AML-193 (cell line): Measurements from ENCODE around the gene SEBOX.
A peak's percentile ranks its signal among the peaks of the same experiment; 100 is the strongest.
"Not testable (repeated sequence)": the region's sequence is repeated elsewhere in the genome, so short reads cannot be mapped to it uniquely, and the experiment has no call there.

Experiments
- DNase-seq, 2 experiments: peaks; one replicate each; lab custom pipeline; 2025; lab: John Stamatoyannopoulos, UW

SEBOX gene

DNA sequence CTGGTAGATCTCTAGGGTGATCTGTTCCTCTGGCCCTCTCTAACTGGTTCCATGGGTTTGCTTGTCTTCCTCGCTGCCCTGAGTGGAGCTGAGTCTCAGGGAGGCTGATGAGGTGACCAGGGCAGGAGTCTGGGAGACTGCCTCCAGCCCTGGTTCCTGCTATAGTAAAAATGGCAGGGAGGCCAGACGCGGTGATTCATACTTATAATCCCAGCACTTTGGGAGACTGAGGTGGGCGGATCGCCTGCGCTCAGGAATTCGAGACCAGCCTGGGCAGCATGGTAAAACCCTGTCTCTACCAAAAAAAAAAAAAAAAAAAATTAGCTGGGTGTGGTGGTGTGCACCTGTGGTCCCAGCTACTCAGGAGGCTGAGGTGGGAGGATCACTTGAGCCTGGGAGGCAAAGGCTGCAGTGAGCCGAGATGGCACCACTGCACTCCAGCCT lies 26.2 kb downstream of the SEBOX start:
- not testable (repeated sequence) for DNase-seq

GRCh38 chr17:28338056-28338768 lies 26.8 kb downstream of the SEBOX start:
- DNase-seq: no peak

DNA sequence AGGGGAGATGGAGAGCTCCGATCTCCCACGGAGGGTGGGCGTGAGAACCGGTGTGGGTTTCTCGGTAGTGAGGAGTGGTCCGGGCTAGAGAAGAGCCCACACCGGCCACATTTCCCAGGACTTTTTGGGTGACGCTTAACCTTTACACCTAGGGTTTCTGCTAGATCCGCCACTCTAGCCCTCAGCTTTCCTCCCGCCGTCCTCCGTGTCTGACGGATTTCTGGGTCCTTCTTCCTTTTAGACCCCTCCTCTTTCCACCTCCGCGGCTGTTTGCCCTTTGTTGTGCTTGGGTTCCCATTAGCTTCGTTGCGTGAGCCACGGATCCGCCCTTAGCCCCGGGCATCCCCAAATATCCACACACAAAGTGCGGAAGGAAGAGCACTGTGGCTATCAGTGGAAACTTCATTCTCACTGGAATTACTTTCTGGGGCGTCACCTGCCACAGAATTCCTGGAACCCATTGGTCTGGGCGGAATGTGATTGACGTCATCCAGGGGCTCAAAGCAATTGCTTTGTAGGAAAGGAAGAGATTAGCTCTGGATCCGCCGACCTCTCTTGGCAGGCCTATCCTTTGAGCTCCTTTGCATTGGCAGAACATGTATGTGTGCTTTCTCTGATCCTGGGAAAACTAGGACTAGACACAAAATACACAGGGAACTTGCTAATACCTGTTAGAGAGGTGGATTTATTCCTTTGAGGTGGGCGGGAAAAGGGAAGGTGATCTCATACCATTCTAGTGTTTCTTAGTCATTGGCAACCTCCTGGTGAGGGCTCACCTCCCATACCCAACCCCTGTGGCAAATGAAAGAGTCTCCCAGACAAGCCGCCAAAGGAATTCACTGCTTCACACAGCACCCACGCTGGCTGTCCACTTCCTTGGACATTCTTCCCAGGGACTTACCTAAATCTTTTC lies 28.8 kb downstream of the SEBOX start:
- DNase-seq: no peak

DNA sequence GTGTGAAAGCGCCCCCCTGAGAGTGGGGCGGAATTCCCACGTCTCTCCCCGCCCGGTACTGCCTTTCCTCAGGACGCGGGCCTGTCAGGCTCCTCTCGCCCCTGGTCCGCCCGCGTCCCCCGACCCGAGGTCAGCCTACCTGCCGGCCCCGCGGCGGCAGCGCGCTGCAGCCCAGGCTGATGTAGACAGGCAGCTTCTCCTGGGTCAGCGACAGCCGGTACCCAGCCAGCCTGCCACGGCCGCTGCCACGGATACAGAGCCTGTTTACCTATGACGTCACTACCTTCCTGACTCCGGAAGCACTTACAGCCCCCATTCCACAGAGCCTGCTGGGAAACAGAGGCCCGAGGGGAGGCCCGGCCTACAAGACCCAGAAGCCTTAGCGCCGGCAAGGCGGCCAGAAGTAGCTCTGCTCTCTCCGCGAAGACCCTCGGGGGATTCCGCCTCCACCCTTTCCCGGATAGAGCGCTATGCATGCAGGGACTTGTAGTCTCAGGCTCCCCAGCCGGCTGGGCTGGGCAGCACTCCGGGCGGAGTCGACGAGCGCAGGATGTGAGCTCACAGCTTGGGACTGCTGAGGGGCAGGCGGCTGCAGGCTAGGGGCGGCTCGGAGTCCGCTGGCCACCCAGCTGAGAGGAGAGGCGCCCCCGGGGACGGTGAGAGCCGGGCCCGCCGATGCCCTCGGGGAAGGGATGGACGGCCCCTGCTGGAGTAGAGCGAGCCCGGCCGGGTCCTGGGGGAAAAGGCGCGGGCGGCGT lies 29.6 kb downstream of the SEBOX start, which contains the start of the genes IFT20 and TNFAIP1:
Gene IFT20 (minus strand): TSS at position 272 of the 758 bp plus-strand sequence. CDS start 3,487 bp downstream, outside the sequence.
Gene TNFAIP1 (plus strand): TSS at position 561 of the 758 bp plus-strand sequence. CDS start 3,761 bp downstream, outside the sequence.
- DNase-seq: peak; percentile 100

- DNase-seq: no peak
Observed at GRCh38 chr17:28334666-28335200, 30.3 kb downstream of the SEBOX start.

DNA sequence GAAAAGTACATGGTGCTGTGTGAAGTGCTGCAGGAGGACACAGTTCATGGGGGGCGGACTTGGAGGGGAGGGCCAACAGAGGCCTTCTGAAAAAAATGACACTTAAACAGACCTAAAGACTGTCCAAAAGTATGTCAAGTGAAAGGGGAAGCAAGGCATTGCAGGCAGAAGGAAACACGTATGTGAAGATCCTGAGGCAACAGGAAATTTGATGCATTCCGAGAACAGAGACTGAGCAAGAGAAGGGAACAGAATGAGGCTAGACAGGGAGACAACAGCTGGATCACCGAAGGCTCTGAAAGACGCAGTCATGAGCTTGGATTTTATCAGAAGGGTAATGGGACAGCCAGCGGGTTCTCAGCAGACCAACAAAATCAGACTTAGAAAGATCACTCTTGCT lies 30.8 kb downstream of the SEBOX start:
- peak; percentile 61 to 68 for DNase-seq

GRCh38 chr17:28333083-28333746 lies 31.8 kb downstream of the SEBOX start:
- DNase-seq: no peak

GRCh38 chr17:28331891-28332420 lies 33.0 kb downstream of the SEBOX start:
- no peak for DNase-seq

DNA sequence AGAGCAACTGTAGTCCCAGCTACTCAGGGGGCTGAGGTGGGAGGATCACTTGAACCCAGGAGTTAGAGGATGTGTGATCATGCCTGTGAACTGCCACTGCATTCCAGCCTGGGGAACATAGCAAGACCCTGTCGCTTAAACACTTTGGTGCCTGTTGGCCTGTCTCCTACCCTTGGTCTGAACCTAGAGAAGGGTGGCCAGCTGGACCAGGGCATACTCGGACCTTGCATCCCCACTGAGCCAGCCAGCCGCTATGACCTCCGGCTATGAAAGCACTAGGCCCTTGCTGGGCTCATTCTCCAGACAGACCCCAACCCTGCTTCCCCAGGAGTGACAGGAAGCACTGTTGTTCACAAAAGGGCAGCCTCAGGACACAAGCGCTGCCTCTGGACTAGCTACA lies 34.3 kb downstream of the SEBOX start:
- no peak for DNase-seq

DNA sequence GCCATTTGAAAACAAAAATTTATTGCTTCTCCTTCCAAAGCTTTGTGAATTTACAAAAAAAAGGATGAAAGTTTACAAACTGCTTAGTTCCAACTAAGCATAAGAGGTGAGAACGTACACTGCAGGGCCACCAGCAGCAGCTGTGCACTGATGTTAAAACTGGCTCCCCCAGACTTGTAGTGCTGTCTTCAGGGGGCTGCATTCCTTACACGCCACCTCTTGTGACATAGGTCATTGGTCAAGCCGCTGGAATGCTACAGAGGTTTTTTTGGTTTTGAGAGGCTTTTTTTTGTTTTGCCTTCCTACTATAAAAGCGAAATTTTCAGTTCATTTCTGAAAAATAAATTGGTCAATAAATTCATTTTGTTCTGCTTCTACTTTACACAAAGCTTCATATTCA lies 36.7 kb downstream of the SEBOX start:
- DNase-seq: no peak

DNA sequence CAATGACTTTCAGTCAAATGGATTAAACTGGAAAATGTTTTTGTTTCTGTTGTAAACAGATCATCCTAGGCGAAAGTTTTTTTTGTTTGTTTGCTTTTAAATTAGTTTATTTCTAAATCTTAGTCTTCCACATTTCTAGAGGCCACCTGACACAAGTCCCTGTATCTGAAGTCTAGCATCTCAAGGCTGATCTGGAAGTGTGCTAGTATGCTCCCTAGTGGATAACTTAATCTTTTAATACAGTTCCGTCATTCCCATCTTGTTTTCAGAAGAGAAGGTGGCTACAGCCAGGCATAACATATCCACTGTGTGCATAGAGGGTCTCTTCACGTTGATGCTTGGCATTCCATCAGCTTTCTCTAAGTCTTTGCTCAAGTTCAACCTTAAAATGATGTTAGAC lies 37.3 kb downstream of the SEBOX start:
- DNase-seq: no peak

GRCh38 chr17:28327031-28327607 lies 37.9 kb downstream of the SEBOX start:
- DNase-seq: no peak

DNA sequence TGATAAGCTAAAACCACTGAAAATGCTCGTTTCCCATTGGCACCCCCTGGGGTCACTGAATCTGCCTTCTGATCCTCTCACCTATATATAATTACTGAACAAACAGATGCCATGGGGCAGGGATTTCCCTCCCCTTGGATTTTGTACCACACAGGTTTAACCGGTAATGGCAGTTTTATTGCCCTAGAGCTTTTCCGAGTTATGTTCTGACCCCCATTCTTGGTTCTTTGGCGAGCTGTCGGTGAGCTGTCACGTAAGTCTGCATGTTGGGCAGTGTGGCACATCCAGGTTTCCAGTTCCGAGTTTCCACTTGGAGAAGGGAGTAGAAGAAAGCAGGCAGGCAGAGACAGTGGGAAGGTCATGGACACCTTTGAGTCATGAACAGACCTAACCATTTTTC lies 38.9 kb downstream of the SEBOX start:
- DNase-seq: no peak

- DNase-seq: no peak
Observed at GRCh38 chr17:28325211-28325610, 39.8 kb downstream of the SEBOX start.

GRCh38 chr17:28324781-28325180 lies 40.2 kb downstream of the SEBOX start:
- peak; percentile 12 to 21 for DNase-seq

GRCh38 chr17:28324267-28324745 lies 40.7 kb downstream of the SEBOX start:
- no peak for DNase-seq

DNA sequence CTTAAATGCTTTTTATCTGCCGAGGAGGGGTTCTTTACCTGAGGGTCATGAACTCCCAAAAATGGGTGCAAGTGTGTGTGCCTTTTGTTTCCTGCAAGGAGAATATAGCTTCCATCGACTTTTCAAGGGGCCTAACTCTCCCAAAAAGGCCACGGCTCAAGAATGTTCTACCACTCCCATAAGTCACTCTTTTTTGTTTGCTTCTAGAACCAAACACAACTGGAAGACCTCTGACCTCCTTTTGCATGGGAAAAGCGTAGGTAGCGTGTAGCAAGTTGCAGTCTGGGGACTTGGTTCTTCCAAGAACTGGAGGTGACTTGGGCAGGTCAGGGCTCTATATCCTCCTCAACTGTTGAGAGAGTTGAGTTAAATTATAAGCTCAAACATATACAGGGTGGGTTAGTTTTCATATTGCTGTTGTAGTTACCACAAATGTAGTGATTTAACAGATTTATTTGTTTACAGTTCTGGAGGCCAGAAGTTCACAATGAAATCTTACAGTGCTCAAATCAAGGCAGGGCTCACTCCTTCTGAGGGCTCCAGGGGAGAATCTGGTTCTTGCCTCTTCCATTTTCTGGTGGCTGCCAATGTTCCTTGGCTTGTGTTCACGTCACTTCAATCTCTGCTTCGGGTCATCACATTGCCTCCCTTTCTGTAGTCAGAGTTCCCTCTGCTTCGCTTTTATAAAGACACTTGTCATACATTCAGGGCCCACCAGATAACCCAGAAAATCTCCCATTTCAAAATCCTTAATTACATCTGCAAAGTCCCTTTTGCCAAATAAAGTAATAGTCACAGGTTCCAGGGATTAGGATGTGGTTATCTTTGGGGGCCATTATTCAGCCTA lies 44.6 kb downstream of the SEBOX start:
- DNase-seq: no peak

GRCh38 chr17:28319598-28319935 lies 45.4 kb downstream of the SEBOX start:
- DNase-seq: peak in 1 of 2 experiments; percentile 20

- DNase-seq: peak; percentile 99
Observed at GRCh38 chr17:28318759-28319597, 46.0 kb downstream of the SEBOX start, which contains the start of gene TMEM97. TMEM97 (plus strand) TSS chr17:28319200; CDS start chr17:28319240, 40 bp downstream.
